Measurements from ENCODE around the gene GREB1.

GREB1 gene

GRCh38 chr2:11610624-11611242 is 76.9 kb downstream of the GREB1 start:
- TF ChIP-seq CTCF (IDR thresholded peaks at IDR 0.05; ENCODE audit: insufficient read depth, low read depth, low read length, missing control alignments), result no peak
- H3K4me3 ChIP-seq (ENCODE audit: low read length), result no peak overlapping the region
- no peak for DNase-seq (ENCODE audit: low read depth)

DNA sequence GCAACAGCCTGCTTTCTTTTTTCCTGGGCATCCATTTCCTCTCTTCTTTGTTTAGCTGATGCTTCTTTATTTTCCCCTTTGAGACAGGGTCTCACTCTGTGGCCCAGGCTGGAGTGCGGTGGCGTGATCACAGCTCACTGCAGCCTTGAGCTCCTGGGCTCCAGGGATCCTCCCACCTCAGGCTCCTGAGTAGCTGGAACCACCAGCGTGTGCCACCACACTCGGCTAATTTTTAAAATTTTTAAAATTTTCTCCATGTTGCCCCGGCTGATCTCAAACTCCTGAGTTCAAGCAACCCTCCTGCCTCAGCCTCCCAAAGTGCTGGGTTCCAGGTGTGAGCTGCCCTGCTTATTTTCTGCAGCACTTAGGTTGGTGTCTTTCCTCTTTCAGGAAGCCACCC is 77.4 kb downstream of the GREB1 start:
- TF ChIP-seq CTCF (IDR thresholded peaks at IDR 0.05; ENCODE audit: insufficient read depth, low read depth, low read length, missing control alignments), result no peak
- no peak for DNase-seq (ENCODE audit: low read depth)
- no peak overlapping the region for H3K4me3 ChIP-seq (ENCODE audit: low read length)

GRCh38 chr2:11612553-11613215 is 78.8 kb downstream of the GREB1 start:
- TF ChIP-seq CTCF (IDR thresholded peaks at IDR 0.05; ENCODE audit: insufficient read depth, low read depth, low read length, missing control alignments), result no peak
- H3K4me3 ChIP-seq (ENCODE audit: low read length), result no peak overlapping the region
- no peak for DNase-seq (ENCODE audit: low read depth)

DNA sequence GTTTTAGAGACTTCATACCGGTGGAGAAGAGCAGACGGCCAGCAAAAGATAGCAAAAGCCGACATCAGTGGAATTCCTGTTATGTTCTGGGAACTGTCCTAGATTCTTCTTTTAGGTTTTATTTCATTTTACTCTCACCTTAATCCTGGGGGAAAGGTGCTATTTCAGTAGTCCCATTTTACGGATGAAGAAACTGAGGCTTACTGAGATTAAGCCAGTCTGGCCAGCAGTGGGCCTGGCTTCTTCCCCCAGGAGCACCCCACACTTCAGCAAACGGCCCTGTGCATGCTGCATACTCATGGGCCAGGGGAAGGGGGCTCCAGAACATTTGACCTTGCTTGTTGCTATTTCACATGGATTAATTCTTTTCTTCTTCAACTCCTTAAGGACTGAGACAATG is 79.5 kb downstream of the GREB1 start:
- no peak overlapping the region for H3K4me3 ChIP-seq (ENCODE audit: low read length)
- TF ChIP-seq CTCF (IDR thresholded peaks at IDR 0.05; ENCODE audit: insufficient read depth, low read depth, low read length, missing control alignments), result no peak
- no peak for DNase-seq (ENCODE audit: low read depth)

DNA sequence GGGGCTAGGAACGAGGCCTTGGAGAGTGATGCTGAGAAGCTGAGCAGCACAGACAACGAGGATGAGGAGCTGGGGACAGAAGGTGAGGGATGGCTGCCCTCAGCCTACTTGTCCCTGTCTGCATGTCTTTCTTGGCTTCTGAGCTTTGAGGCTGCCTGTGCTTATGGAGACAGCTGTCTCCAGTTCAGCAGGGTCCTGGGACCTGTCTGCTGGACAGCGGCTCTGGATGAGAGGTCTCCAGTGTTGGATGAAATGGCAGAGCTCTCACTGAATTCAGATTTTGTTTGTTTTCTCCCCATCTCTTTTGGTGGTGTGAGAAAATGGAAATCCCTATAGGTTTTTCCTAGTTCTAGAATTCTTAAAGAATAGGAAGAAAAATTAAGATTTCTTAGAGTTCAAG is 81.4 kb downstream of the GREB1 start:
- no peak overlapping the region for H3K4me3 ChIP-seq (ENCODE audit: low read length)
- TF ChIP-seq CTCF (IDR thresholded peaks at IDR 0.05; ENCODE audit: insufficient read depth, low read depth, low read length, missing control alignments), result no peak
- DNase-seq (ENCODE audit: low read depth), result no peak

DNA sequence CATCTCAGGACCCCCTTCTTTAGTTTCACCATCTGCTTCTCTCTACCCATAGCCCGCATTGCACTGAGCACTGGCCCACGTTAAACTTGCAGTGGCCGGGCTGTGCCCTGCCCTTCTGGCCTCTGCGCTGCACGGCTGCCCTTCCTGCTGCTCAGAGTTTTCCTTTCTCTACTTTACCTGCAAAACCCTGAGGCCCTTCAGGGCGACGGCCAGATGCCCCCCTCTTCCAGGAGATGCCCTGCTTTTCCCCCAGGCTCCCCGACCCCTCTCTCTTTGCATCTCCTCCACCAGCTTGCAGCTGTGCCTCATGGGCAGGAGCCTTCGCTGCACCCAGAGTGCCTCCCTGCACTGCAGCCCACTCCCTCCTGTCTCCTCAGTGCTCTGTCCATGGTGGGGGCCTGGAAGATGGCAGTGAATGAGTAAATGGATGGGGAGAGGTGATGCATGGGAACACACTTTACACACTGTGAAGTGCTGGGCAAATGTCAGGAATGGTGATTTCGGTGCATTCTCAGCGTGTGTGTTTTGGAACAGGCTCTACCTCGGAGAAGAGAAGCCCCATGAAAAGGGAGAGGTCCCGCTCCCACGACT is 82.3 kb downstream of the GREB1 start:
- H3K4me3 ChIP-seq (ENCODE audit: low read length), result no peak overlapping the region
- no peak for DNase-seq (ENCODE audit: low read depth)
- TF ChIP-seq CTCF (IDR thresholded peaks at IDR 0.05; ENCODE audit: insufficient read depth, low read depth, low read length, missing control alignments), result no peak
